Measurements from ENCODE around the gene FLOT1. TPM values are rescaled to one million over a fixed set of nuclear protein-coding genes. Genes with fewer than 3 reads are reported as not detected.
A peak's percentile ranks its signal among the peaks of the same experiment; 100 is the strongest.

FLOT1 gene
- total and polyA plus RNA-seq, 2 of the 13 experiments (the other 11 are each of a cell fraction or from before 2014, with no cell fraction given): 82.3 to 130 TPM

- no peak for TF ChIP-seq STAT6 (CRISPR knock-in tag; IDR thresholded peaks at IDR 0.05; ENCODE audit: borderline replicate concordance)
- peak; percentile 19; the same call in 1 of the 2 replicates for TF ChIP-seq ZNF800 (CRISPR knock-in tag; IDR thresholded peaks at IDR 0.05)
- no peak; the same call in 1 of the 2 replicates for TF ChIP-seq PREB (CRISPR knock-in tag; IDR thresholded peaks at IDR 0.05)
- TF ChIP-seq ZNF773 (CRISPR knock-in tag; IDR thresholded peaks at IDR 0.05; ENCODE audit: borderline replicate concordance): peak; percentile 68; the same call in 1 of the 2 replicates
- no peak for TF ChIP-seq HNRNPUL1 (IDR thresholded peaks at IDR 0.05; ENCODE audit: low read depth, low read length)
- TF ChIP-seq SP2 (CRISPR knock-in tag; IDR thresholded peaks at IDR 0.05): no peak
- no peak for TF ChIP-seq AHDC1 (CRISPR knock-in tag; IDR thresholded peaks at IDR 0.05; ENCODE audit: borderline replicate concordance)
- TF ChIP-seq CHD4 (IDR thresholded peaks at IDR 0.05; ENCODE audit: borderline replicate concordance, low read length): no peak
- TF ChIP-seq MEF2D (CRISPR knock-in tag; IDR thresholded peaks at IDR 0.05): 0 out of 2 replicates have a peak, but pooled peaks have one; percentile 53
- no peak for TF ChIP-seq ZNF724P (CRISPR knock-in tag; IDR thresholded peaks at IDR 0.05; ENCODE audit: borderline replicate concordance)
- no peak for TF ChIP-seq RBAK (CRISPR knock-in tag; IDR thresholded peaks at IDR 0.05)
- TF ChIP-seq SMC3 (IDR thresholded peaks at IDR 0.05; ENCODE audit: low read length): no peak; the same call in 1 of the 2 replicates
- no peak for TF ChIP-seq GFI1 (CRISPR knock-in tag; IDR thresholded peaks at IDR 0.05; ENCODE audit: borderline replicate concordance)
- no peak; the same call in 1 of the 2 replicates for TF ChIP-seq YEATS4 (CRISPR knock-in tag; IDR thresholded peaks at IDR 0.05; ENCODE audit: borderline replicate concordance)
- no peak for TF ChIP-seq RELA (CRISPR knock-in tag; IDR thresholded peaks at IDR 0.05)
- no peak for TF ChIP-seq ZNF589 (CRISPR knock-in tag; conservative IDR thresholded peaks at IDR 0.05)
- peak; percentile 17; the same call in 1 of the 2 replicates for TF ChIP-seq FOXJ3 (CRISPR knock-in tag; IDR thresholded peaks at IDR 0.05; ENCODE audit: borderline replicate concordance)
- no peak for TF ChIP-seq XRCC5 (optimal IDR thresholded peaks at IDR 0.05; ENCODE audit: low read length)
- no peak for TF ChIP-seq TRIM24 (CRISPR knock-in tag; IDR thresholded peaks at IDR 0.05)
Measured at GRCh38 chr6:30741789-30742315, 635 bp downstream of the FLOT1 start (continued).
